Loucy (cell line): ENCODE measurements around the gene CNOT3.

Source experiments
- CTCF ChIP-seq: fragments of 200-600 bp; sonication (generic); conservative IDR thresholded peaks from 2 replicates; pipeline ENCODE4 v1.5.1; 2014; ENCODE audit warnings: mild to moderate bottlenecking, antibody characterized with exemption, low read length
- EZH2phosphoT487 ChIP-seq: fragments of 200-600 bp; IDR thresholded peaks from 2 replicates; pipeline ENCODE4 v1.6.1; 2018; ENCODE audit warnings: antibody characterized with exemption, mild to moderate bottlenecking, moderate library complexity, borderline replicate concordance

DNA sequence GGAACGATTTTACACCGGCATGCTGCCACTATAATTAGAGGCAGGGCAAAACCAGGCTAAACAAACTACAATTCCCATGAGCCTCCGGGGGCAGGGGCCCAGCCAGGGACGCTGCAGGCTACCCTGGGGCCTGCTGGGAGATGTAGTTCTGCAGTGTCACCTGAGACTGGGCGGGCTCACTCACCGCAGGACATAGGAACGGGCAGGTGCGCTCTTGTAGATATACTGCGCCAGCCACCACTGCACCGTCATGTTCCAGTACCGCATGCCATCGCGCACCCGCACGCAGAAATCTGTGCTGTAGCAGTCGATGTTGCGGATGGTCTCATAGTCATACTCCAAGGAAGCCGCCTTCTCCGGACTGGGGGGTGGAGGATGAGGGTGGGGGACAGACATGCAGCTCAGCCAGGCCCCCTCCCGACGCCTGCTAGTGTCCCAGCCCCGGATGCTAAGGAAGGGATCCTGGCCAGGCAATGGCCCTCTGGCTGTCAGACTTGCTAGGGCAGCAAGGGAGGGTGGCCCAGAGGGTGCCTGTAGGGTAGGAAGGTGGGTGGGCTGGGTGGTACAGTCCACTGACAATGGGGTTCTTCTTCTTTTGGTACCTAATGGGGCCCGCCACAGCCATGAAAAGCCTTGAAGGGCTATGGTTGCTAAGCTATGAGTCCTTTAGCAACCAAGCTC is 41.2 kb downstream of the CNOT3 start:
- TF ChIP-seq CTCF, result no peak
- no peak for TF ChIP-seq EZH2phosphoT487
